HG03139 (cell line): ENCODE results near the gene PLB1.

Source experiments
- ATAC-seq: cut with Tn5 transposase; IDR thresholded peaks from one replicate; pipeline ENCODE4 v1.9.1; 2021; ENCODE audit not compliant: unreplicated experiment

The PLB1 gene

GRCh38 chr2:28639836-28640235, 144.0 kb downstream of the PLB1 start:
- ATAC-seq: no peak

GRCh38 chr2:28640260-28640907, 144.5 kb downstream of the PLB1 start:
- ATAC-seq: no peak

GRCh38 chr2:28640908-28641300, 145.0 kb downstream of the PLB1 start:
- no peak for ATAC-seq

- ATAC-seq: no peak
These were observed 146.9 kb downstream of the PLB1 start for GRCh38 chr2:28642796-28643195.

GRCh38 chr2:28643327-28643726, 147.5 kb downstream of the PLB1 start:
- ATAC-seq: no peak

- no peak for ATAC-seq
These were observed 148.1 kb downstream of the PLB1 start for GRCh38 chr2:28643911-28644334.

GRCh38 chr2:28644760-28645159, 148.9 kb downstream of the PLB1 start:
- ATAC-seq: no peak

GRCh38 chr2:28645553-28645952, 149.7 kb downstream of the PLB1 start:
- no peak for ATAC-seq

GRCh38 chr2:28647682-28648081, 151.8 kb downstream of the PLB1 start:
- no peak for ATAC-seq

- ATAC-seq: no peak
These were observed 152.3 kb downstream of the PLB1 start for GRCh38 chr2:28648147-28648546.

GRCh38 chr2:28648671-28649395, 153.0 kb downstream of the PLB1 start:
- no peak for ATAC-seq

- no peak for ATAC-seq
These were observed 153.8 kb downstream of the PLB1 start for GRCh38 chr2:28649481-28650265.

- no peak for ATAC-seq
These were observed 154.4 kb downstream of the PLB1 start for GRCh38 chr2:28650266-28650584.

GRCh38 chr2:28652217-28652616, 156.4 kb downstream of the PLB1 start:
- no peak for ATAC-seq

GRCh38 chr2:28653892-28654662, 158.2 kb downstream of the PLB1 start:
- ATAC-seq: no peak

GRCh38 chr2:28654663-28655320, 158.9 kb downstream of the PLB1 start:
- no peak for ATAC-seq

GRCh38 chr2:28656937-28657615, 161.2 kb downstream of the PLB1 start:
- no peak for ATAC-seq

GRCh38 chr2:28658369-28658768, 162.5 kb downstream of the PLB1 start:
- no peak for ATAC-seq

- no peak for ATAC-seq
These were observed 163.3 kb downstream of the PLB1 start for GRCh38 chr2:28659127-28659526.

GRCh38 chr2:28661589-28662001, 165.7 kb downstream of the PLB1 start:
- no peak for ATAC-seq
